HG02943 (cell line): ENCODE results near the gene DDIT4.
"Not testable (repeated sequence)": the region's sequence is repeated elsewhere in the genome, so short reads cannot be mapped to it uniquely, and the experiment has no call there.

Experiments
- ATAC-seq: cut with Tn5 transposase; IDR thresholded peaks from one replicate; pipeline ENCODE4 v1.9.1; 2021; ENCODE audit warnings: mild to moderate bottlenecking, low read depth, moderate library complexity; ENCODE audit not compliant: unreplicated experiment

DDIT4 gene

GRCh38 chr10:72273410-72274212 lies at the start of gene DDIT4:
Gene DDIT4 (plus strand): TSS chr10:72273924. CDS start chr10:72274217, 293 bp downstream.
- peak; percentile 81 for ATAC-seq

DNA sequence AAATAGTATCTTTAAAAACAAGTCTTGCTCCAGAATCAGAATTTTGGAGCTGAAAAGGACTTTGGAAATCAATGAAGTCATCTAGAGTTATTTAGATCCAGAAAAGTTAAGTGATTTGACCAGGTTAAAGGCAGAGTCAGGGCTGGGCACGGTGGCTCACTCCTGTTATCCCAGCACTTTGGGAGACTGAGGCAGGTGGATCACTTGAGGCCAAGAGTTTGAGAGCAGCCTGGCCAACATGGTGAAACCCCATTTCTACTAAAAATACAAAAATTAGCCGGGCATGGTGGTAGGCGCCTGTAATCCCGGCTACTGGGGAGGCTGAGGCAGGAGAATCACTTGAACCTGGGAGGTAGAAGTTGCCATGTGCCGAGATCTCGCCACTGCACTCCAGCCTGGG lies 49.5 kb upstream of the DDIT4 start:
- not testable (repeated sequence) for ATAC-seq

DNA sequence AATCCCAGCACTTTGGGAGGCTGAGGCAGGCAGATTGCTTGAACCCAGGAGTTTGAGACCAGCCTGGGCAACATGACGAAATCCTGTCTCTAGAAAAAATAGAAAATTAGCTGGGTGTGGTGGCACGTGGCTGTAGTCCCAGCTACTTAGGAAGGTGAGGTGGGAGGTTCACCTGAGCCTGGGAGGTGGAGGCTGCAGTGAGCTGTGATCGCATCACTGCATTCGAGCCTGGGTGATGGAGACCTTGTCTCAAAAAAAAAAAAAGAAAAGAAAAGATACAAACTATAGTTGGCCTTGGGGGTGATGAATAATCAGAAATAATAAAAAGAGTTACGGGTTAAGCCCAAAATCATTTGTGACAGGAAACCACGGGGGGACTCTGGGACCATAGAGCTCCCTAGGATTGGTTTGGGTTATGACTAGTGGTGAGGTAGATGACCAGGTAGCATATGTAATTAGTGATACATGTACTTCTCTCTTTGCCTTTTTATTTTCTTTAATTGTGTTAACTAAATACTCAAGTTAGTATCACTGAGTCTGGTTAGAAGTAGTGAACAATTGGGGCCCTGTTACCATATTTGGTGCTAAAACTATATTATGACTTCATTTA lies 47.2 kb upstream of the DDIT4 start:
- ATAC-seq, result no peak

DNA sequence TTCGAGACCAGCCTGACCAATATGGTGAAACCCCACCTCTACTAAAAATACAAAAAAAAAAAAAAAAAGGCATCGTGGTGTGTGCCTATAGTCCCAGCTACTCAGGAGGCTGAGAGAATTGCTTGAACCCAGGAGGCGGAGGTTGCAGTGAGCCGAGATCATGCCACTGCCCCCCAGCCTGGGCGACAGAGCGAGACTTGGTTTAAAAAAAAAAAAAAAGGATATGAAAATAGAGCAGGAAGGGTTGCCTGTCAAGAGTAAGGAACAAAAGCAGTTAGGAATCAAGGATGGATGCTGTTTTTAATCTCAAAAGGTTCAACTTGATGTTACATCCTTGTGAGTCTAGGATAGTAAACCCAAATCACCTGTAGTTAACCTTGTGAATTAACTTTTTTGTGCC lies 45.9 kb upstream of the DDIT4 start:
- no peak for ATAC-seq

GRCh38 chr10:72228318-72228751 lies 45.4 kb upstream of the DDIT4 start:
- no peak for ATAC-seq

DNA sequence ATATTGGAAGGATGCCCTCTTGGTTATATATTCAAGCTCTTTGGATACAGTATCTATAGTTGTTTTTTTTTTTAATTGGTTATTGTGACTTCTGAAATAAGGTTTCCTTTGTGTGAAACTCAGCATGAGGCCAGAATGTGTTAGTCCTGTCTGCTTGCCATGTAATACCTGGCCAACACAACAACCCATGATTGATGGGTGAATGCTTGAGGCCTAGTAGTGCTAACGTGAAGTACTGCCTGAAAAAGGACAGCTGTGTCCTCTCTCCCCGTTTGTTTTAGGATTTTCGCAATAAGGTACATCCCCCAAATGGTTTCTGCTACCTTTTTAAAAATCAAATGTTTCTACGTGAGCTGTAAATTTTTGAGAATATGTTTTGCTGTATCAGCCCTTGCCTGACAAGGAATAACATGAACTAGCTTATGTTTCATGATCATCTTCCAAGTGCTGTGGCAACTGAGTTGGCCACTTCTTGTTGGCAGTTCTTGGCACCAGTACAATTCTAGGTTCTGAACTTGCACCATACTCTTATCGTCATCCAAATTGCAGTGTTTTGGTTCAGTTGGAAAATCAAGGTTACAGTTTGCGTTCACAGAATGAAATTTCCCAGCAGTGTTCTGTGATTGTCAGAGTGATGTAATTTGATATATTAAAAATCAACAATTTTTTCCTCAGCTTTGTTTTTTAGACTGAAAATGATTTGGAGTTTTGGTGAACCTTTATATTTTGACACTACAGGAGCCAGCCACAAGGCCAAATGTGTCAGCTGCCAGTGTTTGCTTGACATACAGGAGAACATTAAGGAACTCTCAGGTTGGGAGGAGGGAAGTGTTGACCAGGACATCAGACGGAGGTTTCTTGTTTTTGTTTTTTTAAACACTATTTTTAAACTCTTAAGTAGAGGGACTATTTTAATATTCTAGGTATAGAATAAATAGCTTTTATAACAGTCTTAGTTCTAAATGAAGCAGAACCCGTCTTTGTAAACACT lies 44.2 kb upstream of the DDIT4 start:
- no peak for ATAC-seq

DNA sequence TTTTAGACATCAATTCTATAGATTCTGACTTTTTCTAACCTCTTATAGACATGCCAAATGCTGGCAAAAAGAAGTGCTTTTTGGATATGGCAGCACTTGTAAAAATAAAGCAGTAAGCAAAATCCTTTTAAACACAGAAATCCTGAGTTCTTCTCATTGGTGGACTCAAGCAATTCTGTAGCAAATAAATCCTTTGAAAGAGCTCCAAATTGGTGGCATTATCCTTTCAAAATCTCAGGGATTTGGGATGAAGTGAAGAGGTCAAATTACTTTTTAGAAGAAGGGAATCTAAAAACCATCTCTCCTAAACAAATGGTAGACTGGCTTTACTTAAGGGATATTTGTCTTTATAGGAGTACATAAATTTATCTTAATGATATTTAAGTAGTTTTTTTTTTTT lies 40.1 kb upstream of the DDIT4 start:
- ATAC-seq, result no peak

DNA sequence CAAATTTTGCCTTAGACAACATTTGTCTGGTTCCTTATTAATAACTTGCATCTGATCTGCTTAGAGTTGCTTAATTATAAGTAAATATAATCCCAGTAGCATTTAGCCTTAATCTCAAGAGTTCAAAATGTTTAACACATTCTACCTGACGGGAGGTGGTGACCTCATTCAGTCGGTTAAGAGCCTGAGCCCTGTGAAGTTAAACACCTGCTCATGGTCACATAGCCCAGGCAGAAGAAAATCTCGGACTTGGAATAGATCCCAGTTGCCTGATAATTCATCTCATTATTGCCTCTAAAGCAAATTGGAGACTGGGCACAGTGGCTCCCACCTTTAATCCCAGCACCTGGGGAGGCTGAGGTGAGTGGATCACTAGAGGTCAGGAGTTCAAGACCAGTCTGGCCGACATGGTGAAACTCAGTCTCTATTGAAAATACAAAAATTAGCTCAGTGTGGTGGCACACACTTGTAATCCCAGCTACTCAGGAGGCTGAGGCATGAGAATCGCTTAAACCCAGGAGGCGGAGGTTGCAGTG lies 39.1 kb upstream of the DDIT4 start:
- ATAC-seq, result no peak

DNA sequence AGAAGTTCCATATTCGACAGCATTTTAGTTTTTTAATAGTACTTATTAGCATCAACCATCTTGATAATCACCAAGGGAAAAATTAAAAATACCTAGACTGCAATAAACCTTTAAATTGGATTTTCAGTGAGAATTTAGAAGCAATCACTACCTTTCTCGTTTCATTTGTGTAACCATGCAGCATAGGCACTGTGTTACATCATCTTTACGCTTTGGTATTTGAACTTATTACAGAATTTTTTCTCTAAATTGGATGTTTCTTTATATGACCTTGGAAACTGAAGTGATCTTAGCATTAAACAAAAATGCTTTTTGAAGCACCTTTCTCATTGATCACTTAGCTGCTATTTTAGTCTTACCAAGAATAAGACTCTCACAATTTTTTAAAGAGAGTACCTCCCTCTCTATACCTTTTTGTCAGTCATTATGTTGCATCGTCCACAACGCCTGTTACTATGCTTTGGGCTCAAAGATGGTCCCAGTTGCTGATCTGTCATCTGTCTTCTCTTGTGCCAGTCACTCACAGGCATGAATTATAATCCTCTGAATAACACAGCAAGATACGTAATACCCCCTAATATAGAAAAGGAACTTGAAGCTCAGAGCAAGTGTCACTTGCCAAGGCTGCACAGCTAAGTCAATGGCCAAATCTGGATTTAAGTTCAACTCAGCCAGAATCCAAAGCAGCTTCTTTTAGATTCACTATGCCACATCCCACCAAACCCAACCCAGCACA lies 38.0 kb upstream of the DDIT4 start:
- ATAC-seq, result no peak

DNA sequence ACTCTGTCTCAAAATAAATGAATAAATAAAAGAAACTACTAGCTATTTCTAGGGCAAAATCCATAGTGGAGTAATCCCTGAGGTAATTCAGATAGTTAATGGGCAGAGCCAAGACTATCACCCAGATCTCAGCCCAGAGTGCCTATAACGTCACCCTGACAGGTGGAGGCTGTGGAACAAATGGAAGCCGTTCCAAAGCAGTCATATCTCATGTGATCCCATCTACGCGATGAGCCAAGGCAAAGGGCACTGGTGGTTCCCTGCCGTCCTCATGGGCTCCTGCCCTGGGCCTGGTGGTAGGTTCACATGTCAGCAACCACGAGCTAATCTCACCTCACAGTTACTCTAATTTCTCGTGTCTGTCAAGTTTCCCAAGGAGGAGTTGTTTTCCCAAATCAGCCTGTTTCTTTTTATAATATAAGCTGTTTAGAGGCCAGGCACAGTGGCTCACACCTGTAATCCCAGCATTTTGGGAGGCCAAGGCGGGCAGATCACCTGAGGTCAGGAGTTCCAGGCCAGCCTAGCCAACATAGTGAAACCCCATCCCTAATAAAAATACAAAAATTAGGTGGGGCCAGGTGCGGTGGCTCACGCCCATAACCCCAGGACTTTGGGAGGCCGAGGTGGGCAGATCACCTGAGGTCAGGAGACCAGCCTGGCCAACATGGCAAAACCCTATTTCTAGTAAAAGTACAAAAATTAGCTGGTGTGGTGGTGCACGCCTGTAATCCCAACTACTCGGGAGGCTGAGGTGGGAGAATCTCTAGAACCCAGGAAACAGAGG lies 35.1 kb upstream of the DDIT4 start:
- ATAC-seq, result no peak

GRCh38 chr10:72239409-72239808 lies 34.3 kb upstream of the DDIT4 start:
- no peak for ATAC-seq

GRCh38 chr10:72240371-72240770 lies 33.4 kb upstream of the DDIT4 start:
- no peak for ATAC-seq

- ATAC-seq, result no peak
Measured at GRCh38 chr10:72241691-72242252, 32.0 kb upstream of the DDIT4 start.

GRCh38 chr10:72242675-72243074 lies 31.0 kb upstream of the DDIT4 start:
- no peak for ATAC-seq

- ATAC-seq, result no peak
Measured at GRCh38 chr10:72243822-72244437, 29.8 kb upstream of the DDIT4 start.

GRCh38 chr10:72244573-72245038 lies 29.1 kb upstream of the DDIT4 start:
- no peak for ATAC-seq

DNA sequence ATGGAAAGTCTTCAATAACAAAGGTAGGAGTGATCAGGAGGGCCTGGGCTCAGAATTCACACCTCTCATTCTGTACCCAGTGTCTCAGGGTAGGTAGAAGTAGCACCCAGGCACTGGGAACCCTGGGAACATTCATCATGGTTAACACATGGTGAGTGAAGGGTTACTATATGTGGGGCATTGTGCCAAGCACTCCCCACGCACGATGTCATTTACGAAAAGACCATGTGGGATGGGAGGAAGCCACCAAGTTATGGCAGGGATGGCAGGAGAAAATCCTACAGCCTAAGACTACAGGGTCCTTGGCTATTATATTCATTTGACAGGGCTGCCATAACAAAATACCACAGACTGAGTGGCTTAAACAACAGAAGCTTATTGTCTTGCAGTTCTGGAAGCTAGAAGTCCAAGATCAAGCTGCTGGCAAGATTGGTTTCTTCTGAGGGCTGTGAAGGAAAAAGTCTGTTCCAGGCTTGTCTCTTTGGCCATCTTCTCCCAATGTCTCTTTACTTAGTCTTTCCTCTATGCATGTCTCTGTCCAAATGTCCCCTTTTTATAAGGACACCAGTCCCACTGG lies 27.7 kb upstream of the DDIT4 start:
- ATAC-seq, result no peak
